HepG2 (cell line): Measurements from ENCODE around the gene SMTNL1. TPM values are rescaled to one million over a fixed set of nuclear protein-coding genes. Genes with fewer than 3 reads are reported as not detected.

ENCODE experiments used
- ARNTL ChIP-seq: sonication (generic); formaldehyde crosslinking; IDR thresholded peaks from 2 replicates; pipeline ENCODE4 v1.4.0; 2020; ENCODE audit warnings: mild to moderate bottlenecking, missing genetic modification reagents
- GABPA ChIP-seq, 2 experiments: IDR thresholded peaks; 2 replicates each; pipeline ENCODE4 v1.6.1; 2011 to 2016; ENCODE audit warnings: low read depth in 2 of 2, low read length in 1 of 2, missing biosample characterization in 1 of 2, missing genetic modification characterization in 1 of 2
- GATAD2A ChIP-seq: IDR thresholded peaks from 2 replicates; pipeline ENCODE4 v1.6.1; 2016
- GLI4 ChIP-seq: sonication (generic); formaldehyde crosslinking; IDR thresholded peaks from 2 replicates; pipeline ENCODE4 v1.5.1; 2020; ENCODE audit warnings: missing genetic modification reagents, mild to moderate bottlenecking, moderate library complexity, borderline replicate concordance
- HOXA9 ChIP-seq: sonication (generic); formaldehyde crosslinking; IDR thresholded peaks from 2 replicates; pipeline ENCODE4 v1.8.1; 2022; ENCODE audit warnings: missing genetic modification reagents, mild to moderate bottlenecking, moderate library complexity, borderline replicate concordance
- IKZF4 ChIP-seq: sonication (generic); formaldehyde crosslinking; IDR thresholded peaks from 2 replicates; pipeline ENCODE4 v1.5.1; 2020; ENCODE audit warnings: borderline replicate concordance, mild to moderate bottlenecking, low read depth, missing genetic modification reagents; ENCODE audit errors: not compliant biosample characterization
- JUN ChIP-seq: sonication (generic); formaldehyde crosslinking; IDR thresholded peaks from 2 replicates; pipeline ENCODE4 v1.4.0; 2020; ENCODE audit warnings: mild to moderate bottlenecking, missing genetic modification reagents
- MEIS2 ChIP-seq: sonication (generic); formaldehyde crosslinking; IDR thresholded peaks from 2 replicates; pipeline ENCODE4 v1.9.0; 2021; ENCODE audit warnings: mild to moderate bottlenecking, missing genetic modification reagents
- TAF1 ChIP-seq: sonication (generic); formaldehyde crosslinking; IDR thresholded peaks from 2 replicates; pipeline ENCODE4 v1.4.0; 2020; ENCODE audit warnings: missing genetic modification reagents
- TCF7 ChIP-seq: sonication (generic); IDR thresholded peaks from 2 replicates; pipeline ENCODE4 v1.6.1; 2016; ENCODE audit warnings: antibody characterized with exemption, low read depth
- XBP1 ChIP-seq: sonication (generic); formaldehyde crosslinking; IDR thresholded peaks from 2 replicates; pipeline ENCODE4 v1.5.0; 2020; ENCODE audit warnings: missing genetic modification reagents
- ZNF207 ChIP-seq: fragments of 450-650 bp; IDR thresholded peaks from 2 replicates; pipeline ENCODE4 v1.6.1; 2016; ENCODE audit warnings: antibody characterized with exemption, borderline replicate concordance
- ZNF263 ChIP-seq: sonication (generic); formaldehyde crosslinking; IDR thresholded peaks from 2 replicates; pipeline ENCODE4 v1.4.0; 2020; ENCODE audit warnings: missing genetic modification reagents
- ZNF317 ChIP-seq: sonication (generic); formaldehyde crosslinking; IDR thresholded peaks from 2 replicates; pipeline ENCODE4 v1.5.0; 2020; ENCODE audit warnings: mild to moderate bottlenecking, missing genetic modification reagents
- ZNF337 ChIP-seq: sonication (generic); formaldehyde crosslinking; IDR thresholded peaks from 2 replicates; pipeline ENCODE4 v1.5.1; 2020; ENCODE audit warnings: missing genetic modification reagents, low read depth, mild to moderate bottlenecking, borderline replicate concordance
- ZNF432 ChIP-seq: sonication (generic); formaldehyde crosslinking; IDR thresholded peaks from 2 replicates; pipeline ENCODE4 v1.5.0; 2020; ENCODE audit warnings: missing genetic modification reagents, mild to moderate bottlenecking, borderline replicate concordance
- ZNF543 ChIP-seq: sonication (generic); formaldehyde crosslinking; IDR thresholded peaks from 2 replicates; pipeline ENCODE4 v1.4.0; 2020; ENCODE audit warnings: mild to moderate bottlenecking, missing genetic modification reagents
- polyA plus RNA-seq, 8 experiments: library from polyadenylated mRNA; depleted of rRNA in 3 of 8; stranded (reverse) in 7 of 8; unstranded in 1 of 8; fragments of >200 nt; fragmentation: Illumina TruSeq in 4 of 8; extraction: Trizol in 4 of 8; gene quantifications; 2 replicates each; pipeline versions ENCODE4 v1.2.1 to v1.2.3, GENCODE V29; 2011 to 2016; ENCODE audit warnings: low read depth in 4 of 8, missing spikeins in 1 of 8, mixed read lengths in 1 of 8; ENCODE audit not compliant: insufficient read depth in 1 of 8
- total RNA-seq, 5 experiments: library from RNA; depleted of rRNA; stranded (reverse); fragments of >200 nt; fragmentation: Illumina TruSeq; extraction: Trizol; gene quantifications; 2 replicates each; pipeline ENCODE4 v1.2.3, GENCODE V29; 2016; ENCODE audit warnings: low read depth in 1 of 5
- TF ChIP-seq, protein P1 (sequence below): sonication (generic); formaldehyde crosslinking; IDR thresholded peaks from 2 replicates; pipeline ENCODE4 v1.4.0; 2020; ENCODE audit warnings: low read depth, mild to moderate bottlenecking, missing genetic modification reagents
- TF ChIP-seq, protein P2 (sequence below): sonication (generic); formaldehyde crosslinking; IDR thresholded peaks from 2 replicates; pipeline ENCODE4 v1.4.0; 2020; ENCODE audit warnings: missing genetic modification reagents
- TF ChIP-seq, protein P3 (sequence below): sonication (generic); formaldehyde crosslinking; conservative IDR thresholded peaks from 2 replicates; pipeline ENCODE4 v1.5.0; 2020; ENCODE audit warnings: missing genetic modification reagents
- TF ChIP-seq, protein P4 (sequence below): sonication (generic); formaldehyde crosslinking; IDR thresholded peaks from 2 replicates; pipeline ENCODE4 v1.4.0; 2020; ENCODE audit warnings: missing genetic modification reagents, low read depth, mild to moderate bottlenecking, borderline replicate concordance
- TF ChIP-seq, protein P5 (sequence below), 2 experiments: fragments of 450-650 bp in 1 of 2; sonication (generic) in 1 of 2; formaldehyde crosslinking; IDR thresholded peaks; 2 replicates each; pipeline versions ENCODE4 v1.5.0 to v1.8.0; 2020 to 2022; ENCODE audit warnings: mild to moderate bottlenecking in 1 of 2, missing genetic modification reagents in 1 of 2

The SMTNL1 gene
- total and polyA plus RNA-seq, 2 of the 13 experiments (the other 11 are each of a cell fraction or from before 2014, with no cell fraction given), result 0.04 TPM; not detected in 1

DNA sequence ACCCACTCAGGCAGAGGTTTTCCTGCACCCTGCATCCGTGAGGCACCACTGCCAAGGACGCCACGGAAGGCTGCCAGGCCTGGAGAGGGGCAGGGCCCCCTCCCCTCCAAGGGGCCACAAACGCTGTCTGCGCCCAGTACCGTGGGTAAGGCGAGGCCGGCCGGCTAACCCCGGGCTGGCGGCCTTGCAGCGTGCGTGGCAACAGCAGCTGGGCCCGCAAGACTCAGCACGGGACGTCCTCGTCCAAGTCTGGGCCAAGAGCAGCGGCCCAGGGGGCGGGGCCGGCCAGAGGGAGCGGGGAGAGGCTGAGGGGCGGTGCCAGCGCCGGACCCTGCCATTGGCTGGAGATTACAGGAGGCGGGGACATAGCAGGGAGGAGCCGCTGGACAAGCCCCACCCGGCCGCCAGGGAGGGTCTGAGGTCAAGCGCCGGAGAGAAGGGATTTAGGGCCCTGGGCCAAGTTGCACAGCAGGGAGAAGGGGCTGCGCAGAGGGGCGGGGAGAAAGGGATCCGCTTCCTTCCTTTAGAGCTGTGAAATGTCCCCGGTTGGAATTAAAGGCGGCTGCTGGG lies 37.9 kb upstream of the SMTNL1 start (continued):
- TF ChIP-seq, protein P1, sequence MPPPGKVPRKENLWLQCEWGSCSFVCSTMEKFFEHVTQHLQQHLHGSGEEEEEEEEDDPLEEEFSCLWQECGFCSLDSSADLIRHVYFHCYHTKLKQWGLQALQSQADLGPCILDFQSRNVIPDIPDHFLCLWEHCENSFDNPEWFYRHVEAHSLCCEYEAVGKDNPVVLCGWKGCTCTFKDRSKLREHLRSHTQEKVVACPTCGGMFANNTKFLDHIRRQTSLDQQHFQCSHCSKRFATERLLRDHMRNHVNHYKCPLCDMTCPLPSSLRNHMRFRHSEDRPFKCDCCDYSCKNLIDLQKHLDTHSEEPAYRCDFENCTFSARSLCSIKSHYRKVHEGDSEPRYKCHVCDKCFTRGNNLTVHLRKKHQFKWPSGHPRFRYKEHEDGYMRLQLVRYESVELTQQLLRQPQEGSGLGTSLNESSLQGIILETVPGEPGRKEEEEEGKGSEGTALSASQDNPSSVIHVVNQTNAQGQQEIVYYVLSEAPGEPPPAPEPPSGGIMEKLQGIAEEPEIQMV (CRISPR knock-in tag), result no peak
- no peak for TF ChIP-seq XBP1 (CRISPR knock-in tag)
- TF ChIP-seq, protein P2, sequence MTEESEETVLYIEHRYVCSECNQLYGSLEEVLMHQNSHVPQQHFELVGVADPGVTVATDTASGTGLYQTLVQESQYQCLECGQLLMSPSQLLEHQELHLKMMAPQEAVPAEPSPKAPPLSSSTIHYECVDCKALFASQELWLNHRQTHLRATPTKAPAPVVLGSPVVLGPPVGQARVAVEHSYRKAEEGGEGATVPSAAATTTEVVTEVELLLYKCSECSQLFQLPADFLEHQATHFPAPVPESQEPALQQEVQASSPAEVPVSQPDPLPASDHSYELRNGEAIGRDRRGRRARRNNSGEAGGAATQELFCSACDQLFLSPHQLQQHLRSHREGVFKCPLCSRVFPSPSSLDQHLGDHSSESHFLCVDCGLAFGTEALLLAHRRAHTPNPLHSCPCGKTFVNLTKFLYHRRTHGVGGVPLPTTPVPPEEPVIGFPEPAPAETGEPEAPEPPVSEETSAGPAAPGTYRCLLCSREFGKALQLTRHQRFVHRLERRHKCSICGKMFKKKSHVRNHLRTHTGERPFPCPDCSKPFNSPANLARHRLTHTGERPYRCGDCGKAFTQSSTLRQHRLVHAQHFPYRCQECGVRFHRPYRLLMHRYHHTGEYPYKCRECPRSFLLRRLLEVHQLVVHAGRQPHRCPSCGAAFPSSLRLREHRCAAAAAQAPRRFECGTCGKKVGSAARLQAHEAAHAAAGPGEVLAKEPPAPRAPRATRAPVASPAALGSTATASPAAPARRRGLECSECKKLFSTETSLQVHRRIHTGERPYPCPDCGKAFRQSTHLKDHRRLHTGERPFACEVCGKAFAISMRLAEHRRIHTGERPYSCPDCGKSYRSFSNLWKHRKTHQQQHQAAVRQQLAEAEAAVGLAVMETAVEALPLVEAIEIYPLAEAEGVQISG (CRISPR knock-in tag), result peak; percentile 52; the same call in 1 of the 2 replicates
- TF ChIP-seq MEIS2 (CRISPR knock-in tag), result no peak
- TF ChIP-seq IKZF4 (CRISPR knock-in tag), result no peak
- TF ChIP-seq ZNF432 (CRISPR knock-in tag), result no peak
- TF ChIP-seq ZNF337 (CRISPR knock-in tag), result no peak
- TF ChIP-seq, protein P3, sequence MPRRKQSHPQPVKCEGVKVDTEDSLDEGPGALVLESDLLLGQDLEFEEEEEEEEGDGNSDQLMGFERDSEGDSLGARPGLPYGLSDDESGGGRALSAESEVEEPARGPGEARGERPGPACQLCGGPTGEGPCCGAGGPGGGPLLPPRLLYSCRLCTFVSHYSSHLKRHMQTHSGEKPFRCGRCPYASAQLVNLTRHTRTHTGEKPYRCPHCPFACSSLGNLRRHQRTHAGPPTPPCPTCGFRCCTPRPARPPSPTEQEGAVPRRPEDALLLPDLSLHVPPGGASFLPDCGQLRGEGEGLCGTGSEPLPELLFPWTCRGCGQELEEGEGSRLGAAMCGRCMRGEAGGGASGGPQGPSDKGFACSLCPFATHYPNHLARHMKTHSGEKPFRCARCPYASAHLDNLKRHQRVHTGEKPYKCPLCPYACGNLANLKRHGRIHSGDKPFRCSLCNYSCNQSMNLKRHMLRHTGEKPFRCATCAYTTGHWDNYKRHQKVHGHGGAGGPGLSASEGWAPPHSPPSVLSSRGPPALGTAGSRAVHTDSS (CRISPR knock-in tag), result no peak
- no peak for TF ChIP-seq GLI4 (CRISPR knock-in tag)
- 0 out of 2 replicates have a peak, but pooled peaks have one; percentile 62 for TF ChIP-seq ZNF543 (CRISPR knock-in tag)
- TF ChIP-seq TCF7, result no peak
- peak; percentile 60; the same call in 1 of the 2 replicates for TF ChIP-seq TAF1
- TF ChIP-seq JUN (CRISPR knock-in tag), result no peak
- no peak for TF ChIP-seq ZNF263 (CRISPR knock-in tag)
- TF ChIP-seq HOXA9 (CRISPR knock-in tag), result no peak
- TF ChIP-seq GABPA (IDR thresholded peaks at IDR 0.05; ENCODE audit: low read depth, low read length), result no peak
- peak; percentile 25; the same call in 1 of the 2 replicates for TF ChIP-seq GABPA (CRISPR knock-in tag; IDR thresholded peaks at IDR 0.05; ENCODE audit: low read depth)
- peak; percentile 6; the same call in 1 of the 2 replicates for TF ChIP-seq GATAD2A
- TF ChIP-seq ZNF207, result no peak
- no peak for TF ChIP-seq ARNTL (CRISPR knock-in tag)
- TF ChIP-seq, protein P4, sequence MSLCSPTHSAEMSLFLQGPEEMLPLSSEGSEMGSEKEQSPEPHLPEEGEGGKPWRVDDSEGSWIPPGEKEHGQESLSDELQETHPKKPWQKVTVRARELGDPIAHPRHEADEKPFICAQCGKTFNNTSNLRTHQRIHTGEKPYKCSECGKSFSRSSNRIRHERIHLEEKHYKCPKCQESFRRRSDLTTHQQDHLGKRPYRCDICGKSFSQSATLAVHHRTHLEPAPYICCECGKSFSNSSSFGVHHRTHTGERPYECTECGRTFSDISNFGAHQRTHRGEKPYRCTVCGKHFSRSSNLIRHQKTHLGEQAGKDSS (CRISPR knock-in tag), result 0 out of 2 replicates have a peak, but pooled peaks have one; percentile 56
- TF ChIP-seq ZNF317 (CRISPR knock-in tag), result no peak
- TF ChIP-seq, protein P5, sequence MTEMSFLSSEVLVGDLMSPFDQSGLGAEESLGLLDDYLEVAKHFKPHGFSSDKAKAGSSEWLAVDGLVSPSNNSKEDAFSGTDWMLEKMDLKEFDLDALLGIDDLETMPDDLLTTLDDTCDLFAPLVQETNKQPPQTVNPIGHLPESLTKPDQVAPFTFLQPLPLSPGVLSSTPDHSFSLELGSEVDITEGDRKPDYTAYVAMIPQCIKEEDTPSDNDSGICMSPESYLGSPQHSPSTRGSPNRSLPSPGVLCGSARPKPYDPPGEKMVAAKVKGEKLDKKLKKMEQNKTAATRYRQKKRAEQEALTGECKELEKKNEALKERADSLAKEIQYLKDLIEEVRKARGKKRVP (CRISPR knock-in tag; IDR thresholded peaks at IDR 0.05), result no peak
